Activated T-cell treated with anti-CD3 and anti-CD28 coated beads for 4 hours (primary cell): ENCODE measurements around the gene TOGARAM2.
"Not testable (repeated sequence)": the region's sequence is repeated elsewhere in the genome, so short reads cannot be mapped to it uniquely, and the experiment has no call there.

Experiments used
- DNase-seq: peaks from one replicate; pipeline ENCODE4 v3.0.0-alpha.2; 2020

TOGARAM2 gene

DNA sequence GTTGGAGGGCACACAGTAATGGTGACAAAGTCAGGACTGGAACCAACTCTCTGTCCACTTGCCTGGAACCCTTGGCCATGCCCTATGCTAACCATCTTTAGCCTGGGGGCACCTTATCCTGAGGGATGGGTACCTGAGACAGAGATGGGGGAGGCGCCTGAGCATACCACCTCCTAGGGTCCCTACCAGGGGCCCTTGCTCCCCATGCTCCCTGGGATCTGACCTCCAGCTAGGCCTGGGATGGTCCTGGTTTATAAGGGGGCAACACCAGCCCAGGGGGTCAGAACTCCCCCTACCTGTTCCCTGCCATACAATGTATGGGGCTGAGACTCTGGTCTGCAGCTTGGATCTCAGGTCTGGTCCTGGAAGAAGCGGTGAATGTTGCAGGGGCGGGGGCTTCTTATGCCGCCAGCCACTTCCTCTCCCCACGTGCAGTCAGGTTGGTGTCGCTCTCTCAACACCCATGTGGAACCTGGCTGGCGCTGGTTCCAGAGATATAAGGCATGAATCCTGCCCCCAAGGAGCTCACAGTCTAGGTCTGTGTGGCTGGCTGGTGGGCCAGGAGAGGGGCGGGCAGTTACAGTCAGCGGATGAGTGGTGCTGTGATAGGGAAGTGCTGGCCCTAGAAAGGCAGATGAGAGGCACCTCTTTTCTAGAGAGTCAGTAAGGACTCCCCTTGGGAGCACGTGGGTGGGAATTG is 3.8 kb upstream of the TOGARAM2 start:
- DNase-seq: no peak

DNA sequence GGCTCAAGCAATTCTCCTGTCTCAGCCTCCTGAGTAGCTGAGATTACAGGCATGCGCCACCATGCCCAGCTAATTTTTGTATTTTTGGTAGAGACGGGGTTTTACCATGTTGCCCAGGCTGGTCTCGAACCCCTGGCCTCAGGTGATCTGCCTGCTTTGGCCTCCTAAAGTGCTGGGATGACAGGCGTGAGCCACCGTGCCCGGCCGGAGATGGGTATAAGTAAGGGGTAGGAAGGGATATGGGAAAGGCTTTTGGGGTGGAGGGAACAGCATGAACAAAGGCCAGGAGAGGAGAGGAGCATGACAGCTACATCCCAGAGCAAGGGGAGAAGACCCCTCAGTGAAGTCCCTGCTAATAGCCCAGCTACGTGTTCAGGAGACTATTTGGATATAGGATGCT is 3.1 kb upstream of the TOGARAM2 start:
- DNase-seq: not testable (repeated sequence)

DNA sequence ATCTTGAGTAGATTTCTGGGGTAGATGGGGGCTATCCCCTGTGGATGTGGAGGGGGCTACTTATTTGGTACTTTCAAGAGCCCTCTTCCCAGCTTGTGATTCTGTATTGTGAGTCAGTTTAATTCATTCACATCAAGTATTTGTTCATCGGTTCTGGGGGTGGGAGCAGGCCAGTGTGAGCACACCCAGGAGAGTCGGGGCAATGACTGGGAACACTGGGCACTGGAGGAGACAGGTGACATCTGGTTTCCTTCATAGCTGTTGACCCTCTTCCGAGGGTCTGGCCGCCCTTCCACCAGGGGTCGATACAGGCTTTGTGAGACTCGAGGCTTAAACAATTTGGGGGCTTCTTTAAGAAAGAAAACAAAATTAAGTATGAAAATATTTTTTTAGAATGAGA is 2.5 kb upstream of the TOGARAM2 start:
- DNase-seq: no peak

GRCh38 chr2:28979041-28979440 is 2.1 kb upstream of the TOGARAM2 start:
- no peak for DNase-seq

- DNase-seq: no peak
These were observed 1.3 kb upstream of the TOGARAM2 start for GRCh38 chr2:28979576-28980366.

GRCh38 chr2:28980368-28981015 is 606 bp upstream of the TOGARAM2 start:
- DNase-seq: no peak

DNA sequence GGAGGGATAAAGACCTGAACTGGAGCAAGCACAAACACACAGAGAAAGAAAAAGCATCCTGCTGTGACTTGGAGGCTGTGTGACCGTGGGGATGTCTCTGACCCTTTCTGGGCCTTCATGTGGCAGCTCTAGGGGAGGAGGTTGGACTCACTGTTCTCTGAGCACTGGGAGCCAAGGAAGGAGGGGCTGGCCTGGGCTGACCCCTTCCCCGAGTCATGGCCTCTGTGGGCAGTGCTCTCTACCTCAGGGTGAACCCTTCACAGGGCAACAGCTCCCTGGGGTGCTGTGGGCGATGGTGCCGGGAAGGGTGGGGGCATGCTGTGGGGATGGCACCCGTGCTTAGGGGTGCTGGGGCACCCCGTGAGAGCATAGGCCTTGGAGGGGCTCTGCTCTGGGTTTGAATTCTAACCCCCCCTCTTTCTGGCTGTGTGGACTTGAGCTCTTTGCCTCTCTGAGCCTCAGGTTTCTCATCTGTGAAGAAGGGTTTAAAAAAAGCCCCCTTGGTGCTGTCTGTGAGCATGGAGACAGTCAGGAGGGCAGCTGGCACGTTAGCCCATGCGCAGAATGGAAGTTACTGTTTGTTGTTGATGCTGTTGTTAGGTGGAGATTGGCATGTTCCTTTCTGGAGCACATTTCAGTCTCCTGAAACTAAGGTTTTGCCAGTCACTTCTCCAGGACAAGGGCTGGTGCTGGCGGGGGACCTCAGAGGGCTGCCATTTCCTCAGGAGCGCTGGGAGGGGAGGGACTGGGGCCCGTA is 700 bp downstream of the TOGARAM2 start:
- no peak for DNase-seq

GRCh38 chr2:28982381-28982950 is 1.4 kb downstream of the TOGARAM2 start:
- DNase-seq: no peak

- no peak for DNase-seq
These were observed 5.3 kb downstream of the TOGARAM2 start for GRCh38 chr2:28986429-28986828.

GRCh38 chr2:28989973-28990372 is 8.9 kb downstream of the TOGARAM2 start:
- DNase-seq: no peak

GRCh38 chr2:28990445-28990844 is 9.3 kb downstream of the TOGARAM2 start:
- no peak for DNase-seq

GRCh38 chr2:28991021-28991420 is 9.9 kb downstream of the TOGARAM2 start:
- DNase-seq: no peak

- DNase-seq: no peak
These were observed 10.4 kb downstream of the TOGARAM2 start for GRCh38 chr2:28991460-28991859.

GRCh38 chr2:28993206-28993960 is 12.3 kb downstream of the TOGARAM2 start:
- DNase-seq: no peak

GRCh38 chr2:28994074-28994473 is 13.0 kb downstream of the TOGARAM2 start:
- no peak for DNase-seq

DNA sequence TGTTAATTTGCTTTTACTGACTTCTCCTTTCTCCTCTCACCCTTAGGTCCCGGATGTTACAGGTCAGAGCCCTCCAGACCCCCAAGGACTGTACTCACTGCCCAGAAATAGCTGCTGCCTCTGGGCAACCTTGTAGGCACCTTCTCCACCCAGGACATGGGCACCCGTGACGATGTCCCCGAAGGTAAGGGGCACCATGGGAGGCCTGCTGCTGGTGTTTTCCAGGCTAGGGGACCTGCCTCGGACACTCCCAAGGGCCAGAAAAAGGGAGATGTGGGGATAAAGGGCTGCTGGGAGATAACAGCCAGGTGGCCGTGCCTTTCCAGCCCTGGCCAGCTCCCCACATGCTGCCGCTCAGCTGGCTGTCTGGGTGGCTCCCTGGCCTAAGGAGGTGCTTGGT is 13.6 kb downstream of the TOGARAM2 start:
- DNase-seq: no peak

DNA sequence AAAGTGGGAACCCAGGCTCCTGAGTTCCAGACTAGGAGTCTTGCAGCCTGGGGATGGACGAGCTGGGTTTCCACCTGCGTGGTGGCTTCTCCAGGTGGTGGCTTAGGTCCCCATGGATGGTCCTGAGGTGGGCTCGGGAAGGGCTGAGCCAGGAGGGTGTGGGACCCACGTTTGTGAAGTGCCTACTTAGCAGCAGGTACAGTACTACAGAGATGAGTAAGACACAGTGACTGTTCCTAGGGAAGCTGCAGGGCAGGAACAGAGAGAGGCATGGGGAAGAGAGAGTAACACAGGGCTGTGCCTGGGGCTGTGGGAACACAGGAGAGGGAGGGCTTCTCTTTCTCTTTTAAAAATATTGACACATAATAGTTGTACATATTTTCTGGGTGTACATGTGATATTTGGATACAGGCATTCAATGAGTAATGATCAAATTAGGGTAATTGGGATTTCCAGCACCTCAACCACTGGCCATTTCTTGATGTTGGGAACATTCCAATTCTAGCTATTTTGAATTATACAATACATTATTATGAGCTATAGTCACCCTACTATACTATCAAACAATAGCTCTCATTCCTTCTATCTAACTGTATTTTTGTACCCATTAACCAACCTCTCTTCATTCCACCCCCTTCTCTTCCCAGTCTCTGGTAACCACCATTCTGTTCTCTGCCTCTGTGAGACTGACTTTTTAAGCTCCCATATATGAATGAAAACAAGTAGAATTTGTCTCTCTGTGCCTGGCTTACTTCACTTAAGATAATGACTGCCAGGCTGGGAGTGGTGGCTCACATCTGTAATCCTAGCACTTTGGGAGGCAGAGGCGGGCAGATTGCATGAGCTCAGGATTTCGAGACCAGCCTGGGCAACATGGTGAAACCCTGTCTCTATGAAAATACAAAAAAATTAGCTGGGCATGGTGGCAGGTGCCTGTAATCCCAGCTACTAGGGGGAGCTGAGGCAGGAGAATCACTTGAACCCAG is 15.0 kb downstream of the TOGARAM2 start:
- no peak for DNase-seq

- no peak for DNase-seq
These were observed 16.2 kb downstream of the TOGARAM2 start for GRCh38 chr2:28997237-28997846.

- DNase-seq: no peak
These were observed 17.0 kb downstream of the TOGARAM2 start for GRCh38 chr2:28997847-28998735.
